Stimulated activated naive CD4-positive, alpha-beta T cell treated with Interleukin-2 at 50 U/mL for 16 hours (primary cell): Measurements from ENCODE around the gene TMEM196.
"Not testable (repeated sequence)": the region's sequence is repeated elsewhere in the genome, so short reads cannot be mapped to it uniquely, and the experiment has no call there.

Experiments
- DNase-seq: peaks from one replicate; lab custom pipeline; 2025; lab: John Stamatoyannopoulos, UW

The TMEM196 gene

GRCh38 chr7:19707240-19707639 is 66.2 kb downstream of the TMEM196 start:
- DNase-seq, result no peak

GRCh38 chr7:19705663-19706062 is 67.8 kb downstream of the TMEM196 start:
- no peak for DNase-seq

GRCh38 chr7:19701471-19701870 is 71.9 kb downstream of the TMEM196 start:
- no peak for DNase-seq

- no peak for DNase-seq
Measured at GRCh38 chr7:19700936-19701335, 72.5 kb downstream of the TMEM196 start.

- no peak for DNase-seq
Measured at GRCh38 chr7:19698331-19698730, 75.1 kb downstream of the TMEM196 start.

- no peak for DNase-seq
Measured at GRCh38 chr7:19696926-19697325, 76.5 kb downstream of the TMEM196 start.

GRCh38 chr7:19692111-19692828 is 81.1 kb downstream of the TMEM196 start:
- DNase-seq, result no peak

- DNase-seq, result no peak
Measured at GRCh38 chr7:19690736-19691135, 82.7 kb downstream of the TMEM196 start.

- not testable (repeated sequence) for DNase-seq
Measured at GRCh38 chr7:19689130-19689529, 84.3 kb downstream of the TMEM196 start.

- no peak for DNase-seq
Measured at GRCh38 chr7:19681596-19681995, 91.8 kb downstream of the TMEM196 start.

GRCh38 chr7:19677180-19677579 is 96.2 kb downstream of the TMEM196 start:
- no peak for DNase-seq

GRCh38 chr7:19675816-19676215 is 97.6 kb downstream of the TMEM196 start:
- DNase-seq, result no peak

- DNase-seq, result no peak
Measured at GRCh38 chr7:19674266-19674960, 99.0 kb downstream of the TMEM196 start.

GRCh38 chr7:19670806-19671205 is 102.6 kb downstream of the TMEM196 start:
- DNase-seq, result no peak
